ENCODE results near the gene CNOT1.

GRCh38 chr16:58582133-58582532 is 47.5 kb downstream of the CNOT1 start:
- no peak for TF ChIP-seq CTCF (conservative IDR thresholded peaks at IDR 0.05; ENCODE audit: low read length)
- no peak for TF ChIP-seq EZH2phosphoT487 (IDR thresholded peaks at IDR 0.05; ENCODE audit: borderline replicate concordance)

All from Loucy (cell line).